ENCODE data around the gene DTX4.

- TF ChIP-seq, protein P1, sequence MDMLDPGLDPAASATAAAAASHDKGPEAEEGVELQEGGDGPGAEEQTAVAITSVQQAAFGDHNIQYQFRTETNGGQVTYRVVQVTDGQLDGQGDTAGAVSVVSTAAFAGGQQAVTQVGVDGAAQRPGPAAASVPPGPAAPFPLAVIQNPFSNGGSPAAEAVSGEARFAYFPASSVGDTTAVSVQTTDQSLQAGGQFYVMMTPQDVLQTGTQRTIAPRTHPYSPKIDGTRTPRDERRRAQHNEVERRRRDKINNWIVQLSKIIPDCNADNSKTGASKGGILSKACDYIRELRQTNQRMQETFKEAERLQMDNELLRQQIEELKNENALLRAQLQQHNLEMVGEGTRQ (IDR thresholded peaks at IDR 0.05; ENCODE audit: borderline replicate concordance, low read depth, low read length): no peak
- no peak for TF ChIP-seq POLR2AphosphoS5 (IDR thresholded peaks at IDR 0.05; ENCODE audit: low read depth, low read length)
- no peak for TF ChIP-seq TCF12 (IDR thresholded peaks at IDR 0.05)
- TF ChIP-seq FOXM1 (IDR thresholded peaks at IDR 0.05; ENCODE audit: low read depth): no peak
- TF ChIP-seq, protein P2, sequence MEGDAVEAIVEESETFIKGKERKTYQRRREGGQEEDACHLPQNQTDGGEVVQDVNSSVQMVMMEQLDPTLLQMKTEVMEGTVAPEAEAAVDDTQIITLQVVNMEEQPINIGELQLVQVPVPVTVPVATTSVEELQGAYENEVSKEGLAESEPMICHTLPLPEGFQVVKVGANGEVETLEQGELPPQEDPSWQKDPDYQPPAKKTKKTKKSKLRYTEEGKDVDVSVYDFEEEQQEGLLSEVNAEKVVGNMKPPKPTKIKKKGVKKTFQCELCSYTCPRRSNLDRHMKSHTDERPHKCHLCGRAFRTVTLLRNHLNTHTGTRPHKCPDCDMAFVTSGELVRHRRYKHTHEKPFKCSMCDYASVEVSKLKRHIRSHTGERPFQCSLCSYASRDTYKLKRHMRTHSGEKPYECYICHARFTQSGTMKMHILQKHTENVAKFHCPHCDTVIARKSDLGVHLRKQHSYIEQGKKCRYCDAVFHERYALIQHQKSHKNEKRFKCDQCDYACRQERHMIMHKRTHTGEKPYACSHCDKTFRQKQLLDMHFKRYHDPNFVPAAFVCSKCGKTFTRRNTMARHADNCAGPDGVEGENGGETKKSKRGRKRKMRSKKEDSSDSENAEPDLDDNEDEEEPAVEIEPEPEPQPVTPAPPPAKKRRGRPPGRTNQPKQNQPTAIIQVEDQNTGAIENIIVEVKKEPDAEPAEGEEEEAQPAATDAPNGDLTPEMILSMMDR (IDR thresholded peaks at IDR 0.05): no peak
- TF ChIP-seq MXI1 (IDR thresholded peaks at IDR 0.05; ENCODE audit: low read depth, low read length): no peak
- TF ChIP-seq NFIC (IDR thresholded peaks at IDR 0.05; ENCODE audit: borderline replicate concordance): no peak
These were observed 75.7 kb downstream of the DTX4 start for GRCh38 chr11:59247531-59248227.
